ENCODE results near the gene ARRB2.

- TF ChIP-seq CTCF (IDR thresholded peaks at IDR 0.05) (no peak), ZFX (IDR thresholded peaks at IDR 0.05; ENCODE audit: borderline replicate concordance) (no peak)
Observed at GRCh38 chr17:4743216-4743615, 32.8 kb downstream of the ARRB2 start.

Measured in 22Rv1 (cell line).